ENCODE measurements around the gene NLGN2. TPM values are rescaled to one million over a fixed set of nuclear protein-coding genes. Genes with fewer than 3 reads are reported as not detected.

The NLGN2 gene
- total RNA-seq, 2 donors from 2014 or later: 14.5 to 15.8 TPM

DNA sequence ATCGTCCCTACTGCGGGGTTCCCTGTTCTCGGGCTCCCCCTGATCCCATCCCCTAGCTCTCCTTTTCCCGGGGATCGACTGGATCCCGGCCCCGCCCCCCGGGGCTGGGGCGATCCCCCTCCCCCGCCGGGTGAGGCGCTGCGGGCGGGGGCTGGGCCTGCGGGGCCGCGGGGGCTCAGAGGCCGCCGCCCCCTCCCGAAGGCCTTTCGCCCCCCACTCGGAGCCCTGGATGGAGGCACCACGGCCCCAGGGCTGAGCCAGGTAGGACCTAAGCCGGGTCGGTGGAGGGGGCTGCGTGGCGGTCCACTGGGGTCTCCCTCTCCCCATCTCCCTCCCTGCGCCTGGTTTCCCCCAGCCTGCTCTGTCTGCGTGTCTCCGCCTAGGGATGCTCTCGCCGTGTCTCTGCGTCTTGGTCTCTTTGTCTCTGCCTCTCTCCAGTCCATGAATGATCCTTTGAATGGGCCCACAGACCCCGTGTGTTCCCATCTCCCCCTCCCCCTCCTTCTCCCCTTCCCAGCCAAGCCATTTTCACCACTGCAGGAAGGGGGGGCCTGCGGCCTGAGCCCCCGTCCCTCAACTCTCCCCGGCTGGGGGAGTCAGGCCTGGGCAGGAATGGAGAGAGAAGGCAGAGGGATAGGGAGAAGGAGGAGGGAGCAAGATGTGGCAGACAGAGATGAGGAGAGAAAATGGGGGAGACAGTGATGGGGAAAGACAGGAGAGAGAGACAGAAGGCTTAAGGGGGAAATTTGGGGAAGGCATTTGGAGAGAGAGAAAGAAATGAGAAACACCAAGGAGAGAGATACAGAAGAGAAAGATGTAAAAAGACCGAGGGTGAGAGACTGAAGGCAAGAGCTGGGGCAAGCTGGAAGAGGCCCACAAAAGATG is 2.1 kb upstream of the NLGN2 start:
- DNase-seq (ENCODE audit: low spot score in 2 of 2) (no peak), ATAC-seq (no peak)
- Mint-ChIP-seq H3K27ac (peak overlapping the region; percentile 31 to 40), H3K9me3 (no peaks in the 10 kb centered on the region), H3K36me3 (no peaks in the 10 kb centered on the region)

DNA sequence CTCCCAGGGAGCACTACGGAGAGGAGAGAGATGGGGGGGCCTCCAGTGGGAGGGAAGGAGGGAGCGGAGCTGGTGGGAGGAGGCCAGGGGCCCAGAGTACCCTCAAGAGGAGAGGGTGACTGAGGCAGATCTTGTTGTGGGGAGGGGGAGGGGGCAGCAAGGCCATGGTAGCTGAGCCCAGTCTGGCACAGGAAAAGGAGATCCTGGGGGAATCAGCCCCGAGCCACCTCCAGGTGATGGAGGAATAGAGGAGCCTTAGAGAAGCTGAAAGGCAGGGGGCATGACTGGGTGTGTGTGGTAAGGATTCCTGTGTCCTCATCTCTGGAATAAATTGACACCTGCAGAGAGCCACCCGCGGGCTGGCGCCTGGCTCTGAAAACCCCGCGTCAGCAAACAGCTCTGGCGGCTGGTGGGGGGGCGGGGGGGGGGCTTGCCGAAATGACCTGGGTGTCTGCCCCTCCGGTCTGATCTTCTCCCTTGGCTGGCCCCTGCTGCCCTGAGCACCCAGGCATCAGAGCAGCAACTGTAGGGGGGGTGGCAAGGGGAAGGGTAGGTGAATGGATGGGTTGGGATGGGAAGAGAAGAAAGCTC is 1.3 kb upstream of the NLGN2 start:
- DNase-seq (ENCODE audit: low spot score in 2 of 2): no peak
- H3K36me3 Mint-ChIP-seq: no peaks in the 10 kb centered on the region
- H3K9me3 Mint-ChIP-seq: no peaks in the 10 kb centered on the region
- peak overlapping the region in 1 of 2 donors; percentile 40 for H3K27ac Mint-ChIP-seq
- no peak for ATAC-seq

DNA sequence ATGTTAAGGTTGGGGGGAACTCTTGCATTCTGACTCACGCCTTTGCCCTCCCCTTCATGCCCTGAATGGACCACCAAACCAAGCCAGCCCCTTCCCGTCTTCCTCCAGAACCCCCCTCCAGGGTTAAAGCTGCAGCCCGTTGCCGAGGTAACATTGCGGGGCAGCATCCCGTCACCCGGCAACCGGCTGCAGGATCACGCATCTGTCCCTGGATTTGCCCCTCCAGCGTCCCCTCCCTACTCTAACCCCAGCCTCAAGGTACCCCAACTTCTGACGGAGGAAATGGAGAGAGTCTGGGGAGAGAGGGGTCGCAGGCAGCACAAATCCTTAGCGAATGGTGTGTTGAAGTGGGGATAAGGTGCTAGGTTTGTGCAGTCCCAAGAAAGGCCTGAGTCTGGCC is 563 bp upstream of the NLGN2 start:
- Mint-ChIP-seq H3K36me3 (no peaks in the 10 kb centered on the region), H3K27ac (no peak overlapping the region), H3K9me3 (no peaks in the 10 kb centered on the region)
- no peak for ATAC-seq
- DNase-seq (ENCODE audit: low spot score in 2 of 2): no peak

- ATAC-seq (no peak), DNase-seq (ENCODE audit: low spot score in 2 of 2) (no peak)
- H3K36me3 Mint-ChIP-seq: no peaks in the 10 kb centered on the region
- H3K9me3 Mint-ChIP-seq: no peaks in the 10 kb centered on the region
- H3K27ac Mint-ChIP-seq: no peak overlapping the region
Measured at GRCh38 chr17:7408252-7408727, 645 bp downstream of the NLGN2 start.

- ATAC-seq (no peak), DNase-seq (ENCODE audit: low spot score in 2 of 2) (no peak)
- no peaks in the 10 kb centered on the region for H3K9me3 Mint-ChIP-seq
- no peak overlapping the region for H3K27ac Mint-ChIP-seq
- no peaks in the 10 kb centered on the region for H3K36me3 Mint-ChIP-seq
Measured at GRCh38 chr17:7408863-7409262, 1.2 kb downstream of the NLGN2 start.

DNA sequence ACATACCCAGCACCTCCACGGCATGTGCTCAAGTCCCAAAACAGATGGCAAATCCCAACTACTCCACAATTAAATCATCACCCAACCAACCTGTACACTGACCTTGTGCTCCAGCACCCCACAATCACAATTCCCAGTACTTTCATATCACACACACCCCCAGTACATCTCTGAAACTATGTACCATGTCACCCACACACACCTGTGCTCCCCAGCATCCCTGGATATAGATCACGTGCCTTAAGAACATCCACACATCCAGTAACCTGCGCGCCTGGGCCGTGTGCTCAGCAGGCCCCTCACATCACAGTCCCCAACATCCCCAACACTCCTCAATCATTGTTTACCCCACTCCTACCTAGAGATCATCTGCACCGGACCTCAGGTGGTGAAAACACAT is 2.1 kb downstream of the NLGN2 start:
- DNase-seq (ENCODE audit: low spot score in 2 of 2): no peak
- H3K27ac Mint-ChIP-seq: no peak overlapping the region
- no peaks in the 10 kb centered on the region for H3K36me3 Mint-ChIP-seq
- H3K9me3 Mint-ChIP-seq: no peaks in the 10 kb centered on the region
- ATAC-seq: no peak

DNA sequence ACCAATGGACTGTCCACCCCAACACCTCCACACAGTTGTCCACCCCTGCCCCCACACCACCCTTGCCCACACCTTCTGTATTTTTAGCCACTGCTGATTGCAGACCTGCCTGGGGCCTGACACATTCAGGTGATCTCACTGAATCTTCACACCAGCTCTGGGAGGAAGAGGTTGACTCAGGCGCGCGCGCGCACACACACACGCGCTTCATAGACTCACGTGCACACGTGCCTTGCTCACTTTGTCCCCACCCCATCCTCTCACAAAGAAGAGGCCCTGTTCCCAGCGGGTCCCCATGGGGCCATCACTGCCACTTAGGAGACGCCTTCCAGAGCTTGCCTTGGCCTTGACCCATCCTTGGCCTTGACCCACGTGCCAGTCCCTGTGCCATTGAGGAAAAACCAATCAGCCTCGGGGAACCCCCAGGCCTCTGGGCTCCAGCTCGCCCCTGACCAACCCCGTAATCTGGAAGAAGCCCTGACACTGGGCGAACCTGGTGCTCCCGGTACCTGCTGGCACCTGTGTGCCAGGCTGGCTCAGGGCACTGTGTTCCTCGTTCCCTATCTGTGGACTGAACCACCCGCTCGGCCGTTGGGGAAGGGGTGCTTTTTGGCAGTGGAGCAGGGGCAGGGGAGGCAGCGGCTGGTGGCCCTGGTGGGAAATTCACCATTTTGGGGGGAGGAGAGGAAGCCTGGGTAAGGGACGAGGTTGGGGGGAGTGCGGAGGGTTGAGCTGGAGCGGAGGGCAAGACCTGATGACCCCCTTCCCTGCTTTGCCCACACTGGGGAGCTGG is 3.2 kb downstream of the NLGN2 start:
- DNase-seq (ENCODE audit: low spot score in 2 of 2): no peak
- H3K36me3 Mint-ChIP-seq: no peaks in the 10 kb centered on the region
- no peaks in the 10 kb centered on the region for H3K9me3 Mint-ChIP-seq
- no peak for ATAC-seq
- H3K27ac Mint-ChIP-seq: no peak overlapping the region

GRCh38 chr17:7411427-7411750 is 3.7 kb downstream of the NLGN2 start:
- Mint-ChIP-seq H3K36me3 (no peaks in the 10 kb centered on the region), H3K9me3 (no peaks in the 10 kb centered on the region), H3K27ac (no peak overlapping the region)
- ATAC-seq (no peak), DNase-seq (ENCODE audit: low spot score in 2 of 2) (no peak)

- no peak overlapping the region for H3K27ac Mint-ChIP-seq
Measured at GRCh38 chr17:7413346-7413985, 5.8 kb downstream of the NLGN2 start.

GRCh38 chr17:7414837-7415236 is 7.2 kb downstream of the NLGN2 start:
- DNase-seq (ENCODE audit: low spot score in 2 of 2) (no peak), ATAC-seq (no peak)
- Mint-ChIP-seq H3K36me3 (no peaks in the 10 kb centered on the region), H3K27ac (no peak overlapping the region), H3K9me3 (no peaks in the 10 kb centered on the region)

More at GRCh38 chr17:7413346-7413985, 5.8 kb downstream of the NLGN2 start:
- DNase-seq (ENCODE audit: low spot score in 2 of 2) (no peak), ATAC-seq (peak in 1 of 2 donors; percentile 44)
- Mint-ChIP-seq H3K36me3 (no peaks in the 10 kb centered on the region), H3K9me3 (no peaks in the 10 kb centered on the region)

DNA sequence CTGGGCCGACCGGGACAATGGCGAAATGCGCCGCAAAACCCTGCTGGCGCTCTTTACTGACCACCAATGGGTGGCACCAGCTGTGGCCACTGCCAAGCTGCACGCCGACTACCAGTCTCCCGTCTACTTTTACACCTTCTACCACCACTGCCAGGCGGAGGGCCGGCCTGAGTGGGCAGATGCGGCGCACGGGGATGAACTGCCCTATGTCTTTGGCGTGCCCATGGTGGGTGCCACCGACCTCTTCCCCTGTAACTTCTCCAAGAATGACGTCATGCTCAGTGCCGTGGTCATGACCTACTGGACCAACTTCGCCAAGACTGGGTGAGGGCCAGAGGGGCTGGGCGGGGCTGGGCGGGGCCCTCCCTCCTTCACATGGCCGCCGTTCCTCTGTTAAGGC is 8.1 kb downstream of the NLGN2 start:
- Mint-ChIP-seq H3K27ac (no peak overlapping the region), H3K36me3 (no peaks in the 10 kb centered on the region), H3K9me3 (no peaks in the 10 kb centered on the region)
- DNase-seq (ENCODE audit: low spot score in 2 of 2): no peak
- no peak for ATAC-seq

DNA sequence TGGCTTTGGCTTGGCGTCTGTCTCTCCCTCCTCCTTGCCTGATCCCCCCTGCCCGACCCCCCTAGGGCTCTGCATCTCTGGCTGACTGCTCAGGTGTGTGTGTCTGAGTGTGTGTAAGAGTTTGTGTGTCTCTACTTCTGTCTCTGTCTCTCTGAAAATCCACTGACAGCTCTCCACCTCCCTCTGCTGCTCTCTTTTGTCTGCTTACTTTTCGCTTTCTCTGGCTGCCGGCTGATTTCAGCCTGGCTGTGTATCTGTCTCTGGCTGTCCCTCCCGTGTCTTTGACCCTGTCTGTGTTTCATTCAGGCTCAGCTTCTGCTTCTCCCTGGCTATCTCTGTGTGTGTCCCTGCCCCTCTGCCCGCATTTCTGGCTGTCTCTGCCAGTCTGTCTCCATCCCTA is 8.7 kb downstream of the NLGN2 start:
- Mint-ChIP-seq H3K36me3 (no peaks in the 10 kb centered on the region), H3K9me3 (no peaks in the 10 kb centered on the region), H3K27ac (no peak overlapping the region)
- DNase-seq (ENCODE audit: low spot score in 2 of 2): no peak
- ATAC-seq: no peak

DNA sequence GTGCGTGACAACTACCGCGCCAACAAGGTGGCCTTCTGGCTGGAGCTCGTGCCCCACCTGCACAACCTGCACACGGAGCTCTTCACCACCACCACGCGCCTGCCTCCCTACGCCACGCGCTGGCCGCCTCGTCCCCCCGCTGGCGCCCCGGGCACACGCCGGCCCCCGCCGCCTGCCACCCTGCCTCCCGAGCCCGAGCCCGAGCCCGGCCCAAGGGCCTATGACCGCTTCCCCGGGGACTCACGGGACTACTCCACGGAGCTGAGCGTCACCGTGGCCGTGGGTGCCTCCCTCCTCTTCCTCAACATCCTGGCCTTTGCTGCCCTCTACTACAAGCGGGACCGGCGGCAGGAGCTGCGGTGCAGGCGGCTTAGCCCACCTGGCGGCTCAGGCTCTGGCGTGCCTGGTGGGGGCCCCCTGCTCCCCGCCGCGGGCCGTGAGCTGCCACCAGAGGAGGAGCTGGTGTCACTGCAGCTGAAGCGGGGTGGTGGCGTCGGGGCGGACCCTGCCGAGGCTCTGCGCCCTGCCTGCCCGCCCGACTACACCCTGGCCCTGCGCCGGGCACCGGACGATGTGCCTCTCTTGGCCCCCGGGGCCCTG is 9.5 kb downstream of the NLGN2 start:
- no peaks in the 10 kb centered on the region for H3K36me3 Mint-ChIP-seq
- ATAC-seq: no peak

DNA sequence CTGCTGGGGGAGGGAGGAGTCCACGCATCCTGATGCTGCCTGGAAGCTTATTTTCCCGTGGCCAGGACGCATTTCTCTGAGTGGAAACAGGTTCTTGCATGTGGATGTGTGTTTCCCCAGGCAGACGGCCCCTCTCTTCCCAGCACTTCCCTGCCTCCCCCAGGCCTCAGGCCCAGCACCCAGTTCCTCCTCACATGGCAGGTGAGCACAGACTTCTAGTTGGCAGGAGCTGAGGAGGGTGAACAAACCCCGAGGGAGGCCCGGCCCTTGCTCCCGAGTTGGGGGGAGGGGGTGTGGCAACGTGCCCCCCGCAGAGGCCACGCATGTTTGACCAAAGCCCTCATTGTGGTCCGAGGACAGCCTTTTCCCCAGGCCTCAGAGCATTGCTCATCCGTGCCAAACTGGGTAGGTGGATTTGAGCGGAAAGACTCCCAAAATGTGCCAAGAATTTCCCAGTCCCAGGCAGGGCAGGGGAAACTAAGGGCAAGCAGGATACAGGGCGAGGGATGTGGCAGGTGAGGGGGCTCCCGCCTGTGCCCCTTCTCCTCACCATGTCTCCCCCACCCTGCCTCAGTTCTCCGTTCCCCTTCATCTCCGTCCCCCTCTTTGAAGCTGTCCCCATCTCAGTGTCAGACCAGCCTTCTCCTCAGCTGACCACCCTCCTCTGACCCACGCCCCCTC is 11.0 kb downstream of the NLGN2 start:
- Mint-ChIP-seq H3K27ac (no peak overlapping the region), H3K9me3 (no peaks in the 10 kb centered on the region), H3K36me3 (no peaks in the 10 kb centered on the region)
- ATAC-seq (no peak), DNase-seq (ENCODE audit: low spot score in 2 of 2) (no peak)

More for the DNA sequence above, 9.5 kb downstream of the NLGN2 start:
- Mint-ChIP-seq H3K27ac (no peak overlapping the region), H3K9me3 (no peaks in the 10 kb centered on the region)
- DNase-seq (ENCODE audit: low spot score in 2 of 2): no peak

DNA sequence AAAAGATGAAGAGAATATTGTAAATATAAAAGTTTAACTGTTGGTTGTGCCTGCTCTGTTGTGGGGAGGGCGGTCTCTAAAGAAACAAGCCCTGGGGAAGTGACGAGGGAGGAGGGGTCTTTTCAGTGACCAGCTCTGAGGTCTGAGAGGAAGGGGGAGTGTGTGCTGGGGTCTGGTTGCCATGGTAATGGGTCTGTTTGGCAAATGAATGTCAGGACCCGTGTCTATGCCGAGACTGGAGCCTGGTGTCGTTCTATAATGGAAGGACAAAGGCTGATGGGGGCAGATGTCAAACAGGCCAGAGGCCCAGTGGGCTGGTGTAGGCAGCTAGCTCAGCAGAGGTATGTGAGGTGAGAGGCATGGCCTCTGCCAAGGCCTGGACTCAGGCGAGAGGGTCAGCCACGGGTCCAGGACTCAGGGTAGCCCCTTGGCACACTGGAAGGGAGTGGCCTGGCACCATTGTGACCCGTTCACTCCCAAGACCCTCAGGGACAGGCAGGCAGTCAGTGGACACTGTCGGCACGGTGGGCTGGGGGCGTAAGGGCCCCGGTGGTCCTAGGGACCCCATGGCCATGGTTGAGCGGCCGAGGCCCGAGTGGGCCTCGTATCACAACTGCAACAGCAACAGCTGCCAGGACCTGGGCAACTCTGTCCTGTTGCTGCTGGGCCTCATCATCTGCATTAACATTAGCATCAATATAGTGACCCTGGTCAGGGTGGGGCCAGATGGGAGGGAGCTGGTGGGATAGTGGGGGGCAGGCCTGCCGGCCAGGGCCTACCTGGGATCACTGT is 12.4 kb downstream of the NLGN2 start, which contains the start of gene SPEM1:
SPEM1 (plus strand) TSS at position 506 of the 792 bp plus-strand sequence; CDS start at position 567, 61 bp downstream.
- ATAC-seq: no peak
- peak within 1 kb of the TSS in 1 of 2 donors; percentile 61 for H3K27ac Mint-ChIP-seq
- H3K36me3 Mint-ChIP-seq: no peaks in the 10 kb centered on the region
- H3K9me3 Mint-ChIP-seq: no peaks in the 10 kb centered on the region
- no peak for DNase-seq (ENCODE audit: low spot score in 2 of 2)
